NCI-H510A treated with DMSO at 0.1 percent for 48 hours (cell line): Measurements from ENCODE around the gene PIK3CG.
"Not testable (repeated sequence)": the region's sequence is repeated elsewhere in the genome, so short reads cannot be mapped to it uniquely, and the experiment has no call there.

Experiments used
- DNase-seq: peaks from one replicate; lab custom pipeline; 2025; lab: John Stamatoyannopoulos, UW

Gene PIK3CG

GRCh38 chr7:106938803-106939202, 73.7 kb downstream of the PIK3CG start:
- no peak for DNase-seq

- DNase-seq, result no peak
Measured at GRCh38 chr7:106944035-106944665, 79.1 kb downstream of the PIK3CG start.

- DNase-seq, result peak; percentile 30
Measured at GRCh38 chr7:106947244-106947728, 82.2 kb downstream of the PIK3CG start.

GRCh38 chr7:106952001-106952657, 87.0 kb downstream of the PIK3CG start:
- DNase-seq, result no peak

- no peak for DNase-seq
Measured at GRCh38 chr7:106952658-106953231, 87.7 kb downstream of the PIK3CG start.

- no peak for DNase-seq
Measured at GRCh38 chr7:106954840-106955239, 89.8 kb downstream of the PIK3CG start.

- DNase-seq, result not testable (repeated sequence)
Measured at GRCh38 chr7:106955857-106956256, 90.8 kb downstream of the PIK3CG start.
